GM03348 (cell line): ENCODE data around the gene UBE2E2.

Source experiments
- DNase-seq: peaks from one replicate; pipeline ENCODE4 v3.0.0; 2012; ENCODE audit warnings: low spot score

The UBE2E2 gene

DNA sequence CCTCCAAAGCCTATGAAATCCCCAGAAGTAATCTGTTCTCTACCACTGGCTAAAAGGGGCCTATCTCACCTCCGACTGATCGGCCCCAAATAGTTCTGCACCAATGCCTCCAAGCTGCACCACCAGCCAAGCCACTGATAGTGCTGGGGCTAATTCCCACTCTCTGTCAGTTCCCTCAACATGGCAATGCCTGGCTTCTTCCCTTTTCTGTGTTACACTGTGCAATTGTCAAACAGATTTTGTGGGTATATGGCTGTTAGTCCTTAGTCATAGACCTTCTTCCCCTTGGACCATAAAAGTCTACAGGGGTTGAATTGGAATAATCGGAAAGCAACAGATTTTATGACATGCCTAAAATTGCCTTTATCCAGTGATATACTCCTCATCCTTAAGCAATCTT, 9.3 kb upstream of the UBE2E2 start:
- DNase-seq = no peak

DNA sequence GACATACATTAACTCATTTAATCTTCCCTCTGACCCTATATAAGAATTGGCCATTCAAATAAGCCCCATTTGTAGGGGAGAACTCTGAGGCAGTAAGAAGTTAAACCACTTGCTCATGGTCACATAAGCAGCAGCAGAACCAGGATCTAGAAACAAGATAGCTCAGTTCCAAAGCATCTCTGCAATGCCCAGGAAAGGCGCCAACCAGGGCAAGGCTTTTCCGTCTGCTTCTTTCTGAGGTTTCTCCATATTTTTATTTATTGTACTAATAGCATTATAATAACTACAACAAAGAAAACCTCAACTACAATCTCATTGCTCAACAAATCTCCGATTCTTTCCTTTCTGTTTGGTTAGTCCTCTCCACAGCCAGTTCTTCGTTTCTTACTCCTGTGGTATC, 4.3 kb upstream of the UBE2E2 start:
- DNase-seq = peak; percentile 49

DNA sequence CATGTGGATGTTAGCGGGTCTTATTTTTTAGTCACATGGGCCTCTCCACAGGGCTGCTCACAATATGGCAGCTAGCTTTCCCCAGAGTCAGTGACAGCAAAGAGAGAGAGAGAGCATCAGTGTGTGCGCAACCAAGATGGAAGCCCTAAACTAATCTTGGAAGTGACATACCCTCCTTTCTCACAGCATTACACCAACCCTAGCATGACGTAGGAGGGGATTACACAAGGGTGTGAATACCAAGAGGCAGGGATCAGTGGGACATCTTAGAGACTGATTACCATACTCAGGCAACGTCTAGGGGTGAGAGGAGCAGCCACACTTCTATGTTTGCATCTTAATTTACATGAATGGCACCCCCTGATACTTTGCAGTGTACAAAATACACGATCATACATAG, 3.5 kb upstream of the UBE2E2 start:
- DNase-seq = no peak

DNA sequence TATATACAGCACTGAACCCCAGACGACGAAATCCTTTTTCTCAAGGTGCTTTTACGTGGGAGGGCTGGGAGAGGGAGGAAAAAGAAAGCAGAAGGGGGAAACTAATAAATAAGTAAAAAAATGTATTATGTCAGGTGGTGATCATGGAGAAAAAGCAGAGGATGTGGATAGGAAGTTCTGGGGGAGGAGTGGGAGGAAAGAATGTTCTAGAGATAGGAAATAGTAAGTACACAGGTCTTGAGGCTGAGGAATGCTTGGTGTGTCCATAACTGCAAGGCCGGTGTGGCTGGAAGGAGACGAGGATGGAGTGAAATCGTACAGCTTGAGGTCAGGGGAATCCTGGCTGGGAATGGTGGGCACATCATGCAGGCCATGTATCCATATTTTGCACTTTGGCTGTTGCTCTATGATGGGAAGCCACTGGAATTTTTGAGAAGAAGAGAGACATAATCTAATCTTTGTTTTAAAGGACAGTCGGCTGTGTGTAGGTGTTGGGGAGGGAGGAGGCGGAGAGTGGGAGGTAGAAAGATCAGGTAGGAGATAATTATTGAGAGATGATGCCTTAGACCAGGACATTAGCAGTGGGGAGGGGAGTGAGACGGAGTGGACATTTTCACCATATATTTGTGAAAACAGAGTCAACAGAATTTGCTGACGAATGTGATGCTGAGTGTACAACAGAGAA, 1.8 kb upstream of the UBE2E2 start:
- DNase-seq = no peak

DNA sequence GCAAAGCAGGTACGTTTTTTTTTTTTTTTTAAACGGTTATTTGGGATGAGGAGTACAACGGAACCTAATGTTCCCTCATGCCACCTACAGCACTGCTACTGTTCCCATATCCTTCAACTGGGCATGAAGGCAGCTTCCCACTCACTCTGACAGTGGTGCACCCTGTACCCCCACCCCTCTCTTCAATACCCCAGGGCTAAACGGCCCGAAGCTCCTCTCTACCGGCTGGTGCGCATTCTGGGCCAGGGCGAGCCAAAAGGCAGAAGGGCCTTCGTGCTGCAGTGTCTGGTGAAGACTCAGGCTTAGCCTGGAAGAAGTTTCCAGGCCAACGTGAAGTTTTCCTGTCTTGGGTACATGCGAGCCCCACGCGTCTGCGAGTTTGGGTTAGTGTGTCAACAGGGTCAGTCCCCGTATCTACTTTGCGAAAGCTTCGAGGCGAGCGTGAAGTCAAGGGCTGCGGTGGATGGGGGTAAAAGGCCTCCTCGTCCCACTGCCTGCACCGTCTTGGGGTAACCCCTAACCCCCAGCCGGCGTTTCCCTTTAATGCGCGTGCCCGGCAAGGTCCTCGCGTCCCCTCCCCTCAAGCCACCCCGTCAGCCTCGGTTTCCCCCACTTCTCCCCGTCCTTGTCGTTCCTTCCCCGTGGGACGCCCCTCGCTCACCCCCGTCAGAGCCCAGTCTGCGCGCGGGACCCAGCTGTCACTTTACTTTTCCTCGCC, 765 bp upstream of the UBE2E2 start:
- no peak for DNase-seq

DNA sequence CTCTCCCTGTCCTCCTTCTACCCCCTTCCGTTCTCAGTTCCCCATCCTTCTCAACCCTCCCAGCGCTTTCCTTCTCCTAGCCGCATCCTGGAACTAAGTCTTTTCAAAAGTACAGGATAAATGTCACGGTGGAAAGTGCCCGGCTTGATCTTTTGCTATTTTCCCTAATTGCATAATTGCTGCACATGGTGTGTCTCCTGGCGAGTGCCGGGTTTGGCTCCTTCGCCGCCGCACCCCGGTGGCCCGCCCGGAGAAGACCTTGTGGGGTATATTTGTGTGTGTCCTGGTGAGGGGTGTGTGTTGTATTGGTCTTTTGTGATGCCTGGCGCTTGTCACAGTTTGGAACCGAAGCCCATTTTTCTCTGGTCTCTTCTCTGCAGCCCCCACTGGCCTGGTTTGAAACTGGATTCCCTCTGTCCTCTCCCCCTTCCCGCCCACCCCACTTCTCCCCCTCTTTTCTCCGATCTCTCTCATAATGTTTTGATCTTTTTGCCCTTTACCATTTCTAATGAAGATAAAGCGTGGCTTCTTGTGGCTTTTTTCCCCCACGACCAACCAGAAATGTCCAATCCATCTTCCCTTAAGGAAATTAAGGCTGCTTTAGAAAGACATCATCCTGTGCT, 692 bp downstream of the UBE2E2 start:
- peak; percentile 51 for DNase-seq

DNA sequence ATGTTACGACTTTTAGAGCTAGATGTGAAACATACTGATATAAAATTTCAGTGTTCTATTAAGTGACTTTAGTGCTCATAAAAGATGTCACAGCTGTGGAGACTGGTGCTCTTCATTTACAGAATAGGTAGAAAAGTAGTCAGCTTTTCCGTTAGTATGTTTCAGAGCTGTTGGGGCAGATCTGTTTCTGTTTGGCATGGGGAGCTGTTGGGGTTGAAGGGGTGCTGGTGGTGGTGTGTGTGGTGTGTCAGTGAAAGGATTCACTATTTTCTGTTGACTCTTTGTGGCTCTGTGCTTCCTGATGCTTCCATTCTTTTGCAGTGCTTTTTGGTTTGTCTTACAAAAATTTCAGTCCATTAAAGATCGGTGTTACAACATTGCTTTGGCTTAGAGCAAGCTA, 3.2 kb downstream of the UBE2E2 start:
- no peak for DNase-seq

DNA sequence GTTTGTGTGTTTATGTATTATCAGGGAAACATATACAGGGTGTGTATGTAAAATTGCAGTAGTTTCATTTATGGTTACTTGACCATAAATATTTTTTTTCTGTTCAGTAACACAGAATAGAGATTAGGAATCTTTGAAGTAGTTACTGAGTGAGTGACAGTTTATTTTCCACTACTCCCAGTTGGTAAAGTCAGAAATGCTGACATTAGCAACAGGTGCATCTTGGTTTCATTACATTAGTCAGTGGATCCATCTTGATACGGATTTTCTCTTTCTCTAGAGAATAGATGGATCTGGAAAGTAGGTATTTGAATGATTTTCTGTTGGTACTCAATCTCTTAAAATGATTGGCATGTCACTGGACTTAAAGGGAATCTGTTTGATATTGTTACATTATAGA, 6.0 kb downstream of the UBE2E2 start:
- DNase-seq = no peak

DNA sequence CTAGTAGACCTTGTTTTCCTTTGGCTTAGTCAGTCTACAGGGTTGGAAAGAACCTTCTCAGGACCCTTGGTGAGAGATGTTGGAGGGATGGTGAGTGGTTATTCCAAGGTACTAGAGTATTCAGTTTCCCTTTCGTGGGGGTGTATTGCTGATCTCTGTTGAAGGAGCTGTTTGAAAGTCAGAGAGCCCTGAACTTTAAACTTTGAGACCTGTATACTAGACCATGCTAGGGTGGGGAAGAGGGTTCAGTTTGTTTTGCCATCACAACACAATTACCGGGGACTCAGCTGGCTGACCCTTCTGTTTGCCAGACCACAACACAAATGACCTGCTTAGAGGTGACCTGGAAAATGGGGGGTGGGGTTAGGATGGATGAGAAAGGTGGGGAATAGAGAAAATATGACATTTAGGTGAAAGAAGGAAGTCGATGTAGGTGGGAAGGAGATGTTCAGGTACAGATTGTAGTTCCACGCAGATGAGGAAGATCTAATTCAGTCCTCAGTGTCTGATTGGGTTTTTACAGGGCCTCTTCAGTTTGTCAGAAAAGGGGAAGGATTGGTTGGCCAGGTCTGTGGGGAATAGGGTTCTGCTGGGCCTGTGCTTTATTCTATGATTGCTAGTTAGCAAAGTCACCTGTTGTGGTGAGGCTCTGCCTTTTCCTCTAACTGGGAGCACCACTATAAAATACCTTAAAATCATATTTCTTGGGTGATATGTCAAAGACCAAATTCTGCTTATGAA, 6.8 kb downstream of the UBE2E2 start:
- DNase-seq = no peak

DNA sequence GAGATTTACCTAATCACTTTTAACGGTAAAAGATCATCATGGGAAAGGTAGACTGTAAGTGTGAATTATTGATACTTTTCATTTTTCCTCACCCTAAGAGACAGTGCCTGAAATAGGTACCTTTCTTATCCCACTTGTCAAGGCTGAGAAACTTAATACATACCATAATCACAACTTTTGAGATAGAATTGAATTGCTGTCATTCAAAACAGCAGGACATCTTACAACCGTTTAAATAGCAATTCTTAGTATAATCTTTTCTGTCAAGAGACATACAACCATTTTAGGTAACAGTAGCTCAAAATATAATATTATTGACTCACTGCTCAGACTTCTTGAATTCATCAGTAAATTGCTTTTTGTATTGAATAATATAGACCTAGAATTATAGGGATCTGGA, 10.7 kb downstream of the UBE2E2 start:
- DNase-seq = no peak

DNA sequence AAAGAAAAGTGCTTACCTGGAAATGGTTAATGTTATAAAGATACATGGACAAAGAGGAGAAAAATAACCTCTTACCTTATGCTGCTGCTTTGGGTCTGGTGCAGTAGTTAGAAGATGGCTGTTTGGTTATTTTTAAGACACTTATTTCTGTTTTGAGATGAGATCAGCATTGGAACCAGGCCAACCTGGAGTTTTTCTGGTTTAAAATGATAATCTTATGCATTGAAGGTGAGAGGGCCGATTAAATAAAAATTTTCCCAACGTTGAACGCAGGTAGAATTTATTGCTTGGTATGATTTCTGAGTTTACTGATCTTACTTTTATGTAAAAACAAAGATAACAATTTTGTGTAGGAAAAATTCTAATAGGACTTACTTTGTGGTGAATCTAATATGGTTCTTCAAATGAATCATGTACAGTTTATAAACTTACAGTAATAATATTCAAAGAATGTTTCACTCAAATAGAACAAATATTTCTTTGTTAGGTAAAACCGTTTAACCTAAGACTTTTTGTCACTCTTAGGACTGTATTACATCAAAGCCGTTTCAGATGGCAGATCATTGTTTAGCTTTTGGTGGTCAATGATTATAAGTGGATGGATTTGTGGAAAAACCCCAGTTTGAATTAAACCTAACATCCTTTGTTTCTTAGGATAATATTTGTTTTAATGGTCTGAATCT, 14.9 kb downstream of the UBE2E2 start:
- DNase-seq = no peak

DNA sequence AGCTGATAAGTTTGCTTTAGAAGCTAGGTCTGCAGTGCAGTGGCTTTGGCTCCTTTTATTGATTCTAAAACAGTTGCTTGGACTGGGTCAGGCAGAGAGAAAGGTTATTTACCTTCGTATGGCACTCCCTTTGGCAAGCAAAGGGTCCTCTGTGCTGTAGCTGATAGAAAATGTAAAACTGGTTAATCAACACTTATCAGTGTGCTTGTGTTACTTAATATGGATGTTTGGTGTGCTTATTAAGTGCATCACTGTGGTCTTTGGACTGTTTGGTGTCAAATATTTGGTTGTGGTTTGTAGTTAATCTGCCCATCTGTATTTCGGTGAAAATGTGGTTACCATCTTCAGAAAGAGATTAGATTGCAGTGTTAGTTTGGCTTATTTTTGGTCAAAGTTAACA, 16.0 kb downstream of the UBE2E2 start:
- no peak for DNase-seq

DNA sequence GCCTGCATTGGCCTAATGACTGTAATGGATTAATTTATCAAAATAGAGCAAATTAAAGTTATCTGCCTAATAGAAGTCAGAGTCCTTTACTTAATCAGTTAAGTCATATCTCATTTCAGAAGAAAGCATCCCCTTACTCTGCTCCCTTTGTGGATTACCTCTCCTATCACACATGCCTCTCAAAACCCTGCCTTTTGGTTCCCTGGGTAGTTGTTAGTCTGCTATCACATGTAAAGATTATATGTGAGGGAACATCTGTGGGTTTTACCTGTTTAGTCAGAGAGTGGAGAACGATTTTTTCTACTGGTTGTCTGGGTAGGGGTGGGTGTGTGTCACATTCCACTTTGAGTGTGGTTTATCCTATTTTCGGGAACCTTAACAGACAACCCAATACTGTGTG, 16.4 kb downstream of the UBE2E2 start:
- DNase-seq = no peak

DNA sequence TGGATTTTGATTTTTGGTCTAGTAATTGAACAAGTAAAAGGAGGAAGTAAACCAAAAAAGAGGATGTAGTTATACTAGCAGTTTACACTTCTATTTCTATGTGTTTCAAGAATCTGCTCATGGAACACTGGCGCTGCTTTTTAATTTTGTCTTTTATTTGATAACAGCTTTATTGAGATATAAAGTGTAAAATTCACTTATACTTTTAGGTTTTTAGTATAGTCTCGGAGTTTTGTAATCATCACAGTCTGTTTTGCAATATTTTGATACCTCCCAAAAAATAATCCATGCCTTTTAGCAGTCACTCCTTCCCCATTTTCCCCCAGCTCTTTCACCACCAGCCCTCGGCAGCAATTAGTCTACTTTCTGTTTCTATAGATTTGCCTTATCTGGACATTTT, 18.0 kb downstream of the UBE2E2 start:
- no peak for DNase-seq

DNA sequence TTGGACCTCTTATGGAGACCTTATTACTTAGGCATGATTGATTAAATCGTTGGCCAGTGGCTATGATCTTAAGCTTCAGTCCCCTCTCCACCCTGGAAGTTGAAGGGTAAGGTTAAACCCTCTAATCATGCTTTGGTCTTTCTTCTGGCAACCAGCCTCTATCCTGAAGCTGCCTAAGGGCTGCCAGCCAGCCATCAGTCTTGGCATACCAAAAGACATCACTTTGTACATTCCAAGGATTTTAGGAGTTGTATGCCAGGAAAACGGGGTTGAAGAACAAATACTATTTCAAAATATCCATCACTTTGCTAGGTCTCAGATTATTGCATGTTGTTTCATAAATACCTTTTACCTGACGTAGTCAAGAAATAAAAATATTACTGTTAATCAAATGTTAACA, 28.9 kb downstream of the UBE2E2 start:
- peak; percentile 19 for DNase-seq

DNA sequence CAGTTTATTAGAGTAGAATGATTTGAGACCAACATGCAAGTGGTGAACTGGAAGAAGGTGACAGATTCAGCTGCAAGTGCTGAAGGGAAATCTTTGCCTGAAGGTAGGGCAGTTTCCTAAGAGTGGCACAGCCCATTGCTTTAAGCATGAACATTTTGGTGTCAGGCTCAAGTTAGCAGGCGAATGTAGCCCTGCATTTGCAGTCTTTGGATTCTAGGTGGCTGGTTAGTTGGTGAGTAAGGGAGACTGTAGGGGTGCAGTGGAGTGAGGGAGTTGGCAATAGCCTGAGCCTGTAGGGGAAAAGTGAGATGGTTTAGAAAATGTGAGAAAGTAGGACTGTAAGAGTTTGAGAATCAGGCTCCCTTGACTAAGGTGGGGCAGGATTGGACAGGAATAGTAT, 29.7 kb downstream of the UBE2E2 start:
- no peak for DNase-seq

DNA sequence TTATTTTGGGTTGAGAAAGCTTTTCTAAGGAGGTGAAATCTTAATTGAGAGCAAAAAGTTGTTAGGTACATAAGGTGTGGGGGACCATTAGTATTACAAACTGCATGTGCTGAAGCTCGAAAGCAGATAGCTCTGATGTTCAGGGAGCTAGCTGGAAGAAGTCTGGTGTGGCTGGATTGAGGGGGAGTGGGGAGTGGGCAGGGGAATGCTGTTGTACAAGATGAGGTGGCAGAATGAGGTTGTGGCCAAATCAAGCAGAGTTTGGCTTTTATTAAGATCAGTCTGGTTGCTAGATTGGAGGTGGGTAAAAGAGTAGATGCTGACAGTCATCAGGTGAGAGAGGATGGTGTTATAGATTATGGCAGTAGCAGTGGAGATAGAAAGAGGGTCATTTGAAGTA, 32.1 kb downstream of the UBE2E2 start:
- DNase-seq = no peak

DNA sequence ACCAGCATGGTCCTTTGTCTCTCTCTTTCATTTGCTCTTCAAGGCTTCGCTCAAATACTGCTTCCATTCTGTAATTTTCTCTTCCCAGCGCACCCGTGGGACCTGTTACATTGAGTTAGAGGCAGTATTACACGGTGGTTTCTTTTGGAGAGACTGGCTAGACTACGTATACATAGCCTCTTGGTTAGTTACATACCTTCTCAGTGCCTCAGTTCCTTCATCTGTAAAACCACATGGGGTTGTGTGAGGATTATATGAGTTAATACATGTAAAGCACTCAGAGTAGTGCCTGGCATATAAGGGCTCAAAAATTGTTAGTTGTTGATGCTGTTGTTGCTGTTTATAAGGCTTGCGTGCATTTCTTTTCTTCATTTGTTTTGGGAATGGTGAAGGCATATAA, 33.8 kb downstream of the UBE2E2 start:
- no peak for DNase-seq

DNA sequence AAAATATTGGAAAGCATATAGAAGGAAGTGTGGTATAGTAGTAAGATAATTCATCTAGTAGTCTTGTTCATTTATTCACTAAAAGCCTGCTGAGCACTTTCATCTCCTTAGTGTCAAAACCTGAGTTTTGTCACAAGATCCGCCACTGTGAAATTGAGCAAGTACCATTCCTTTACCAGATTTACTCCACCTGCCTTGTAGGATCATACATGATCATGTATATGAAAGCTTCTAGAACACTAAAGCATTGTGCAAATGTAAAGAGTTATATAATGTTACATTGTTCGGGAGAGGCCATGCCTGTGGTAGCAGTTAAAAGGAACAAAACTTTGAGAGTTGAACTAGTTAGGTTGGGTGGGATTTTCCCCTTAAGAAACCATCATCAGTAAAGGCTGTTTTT, 35.0 kb downstream of the UBE2E2 start:
- DNase-seq = no peak

DNA sequence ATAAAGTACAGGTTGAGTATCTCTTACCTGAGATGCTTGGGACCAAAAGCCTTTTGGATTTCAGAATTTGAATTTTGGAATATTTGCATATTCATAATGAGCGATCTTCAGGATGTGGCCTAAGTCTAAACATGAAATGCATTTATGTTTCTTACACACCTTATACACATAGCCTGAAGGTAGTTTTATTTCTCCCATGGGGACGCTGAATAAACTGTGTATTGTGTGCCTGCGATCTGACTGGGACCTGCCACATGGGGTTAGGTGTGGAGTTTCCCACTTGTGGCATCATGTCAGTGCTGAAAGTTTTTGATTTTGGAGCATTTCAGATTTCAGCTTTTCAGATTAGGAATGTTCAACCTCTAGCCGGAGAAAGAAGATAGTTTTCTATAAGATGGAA, 35.5 kb downstream of the UBE2E2 start:
- no peak for DNase-seq

DNA sequence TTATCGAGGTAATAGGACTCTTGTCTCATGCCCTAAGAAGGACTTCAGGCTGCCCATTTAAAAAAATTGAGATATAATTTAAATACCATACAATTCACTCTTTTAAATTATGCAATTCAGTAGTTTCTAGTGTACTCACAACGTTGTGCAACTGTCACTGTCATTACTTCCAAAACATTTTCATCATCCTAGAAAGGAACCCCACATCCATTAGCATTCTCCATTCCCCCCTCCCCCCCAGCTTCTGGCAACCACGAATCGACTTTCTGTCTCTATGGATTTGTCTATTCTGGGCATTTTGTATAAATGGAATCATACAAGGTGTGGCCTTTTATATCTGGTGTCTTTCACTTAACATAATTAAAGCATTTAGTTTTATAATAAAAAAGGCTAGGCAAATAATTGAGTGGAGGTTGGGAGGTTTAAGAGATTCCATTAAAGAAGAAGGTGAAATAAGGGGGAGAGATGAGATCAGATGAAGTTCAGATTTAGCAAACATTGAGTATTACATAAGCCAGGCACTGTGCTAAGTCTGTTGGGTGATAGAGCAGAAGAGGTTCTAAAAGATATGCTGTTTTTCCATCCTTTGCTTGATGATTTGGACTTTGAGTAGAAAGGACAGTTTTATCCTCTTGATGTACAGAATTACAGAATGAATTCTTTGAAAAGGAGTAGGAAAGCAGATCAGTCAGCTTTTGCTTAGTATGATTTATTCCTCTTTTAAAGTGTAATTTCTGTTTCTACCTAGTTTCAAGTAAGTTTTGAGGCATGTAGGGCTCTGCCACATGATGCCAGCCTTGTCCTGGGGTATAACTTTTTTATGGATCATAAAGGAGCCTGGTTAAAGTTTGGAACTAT, 36.3 kb downstream of the UBE2E2 start:
- DNase-seq = no peak
